Head of caudate nucleus (tissue), 42 donors: Measurements from ENCODE around the gene SERPINE1.

ENCODE experiments used
- DNase-seq, 42 donors: peaks; one replicate each; pipeline versions ENCODE4 v3.0.0 to v3.0.0-alpha.2; 2020 to 2021; ENCODE audit warnings: mixed read lengths in 7 of 42
- intact Hi-C: fragments of 100-400 bp; cut with DNase I; formaldehyde crosslinking; loops from one replicate; pipeline ENCODE4 v1.15.0; 2022

The SERPINE1 gene

GRCh38 chr7:101173752-101174244 lies 46.9 kb downstream of the SERPINE1 start:
- intact Hi-C loops: no loop called here
- DNase-seq: no peak

- DNase-seq: no peak
- intact Hi-C loops: no loop called here
These were observed 47.5 kb downstream of the SERPINE1 start for GRCh38 chr7:101174322-101174854.

GRCh38 chr7:101175664-101176063 lies 48.8 kb downstream of the SERPINE1 start:
- DNase-seq: no peak
- intact Hi-C loops: no loop called here

GRCh38 chr7:101177644-101178043 lies 50.7 kb downstream of the SERPINE1 start:
- DNase-seq: no peak
- intact Hi-C loops: no loop called here

GRCh38 chr7:101179117-101179516 lies 52.2 kb downstream of the SERPINE1 start:
- DNase-seq: no peak
- intact Hi-C loops: no loop called here

GRCh38 chr7:101179713-101180112 lies 52.8 kb downstream of the SERPINE1 start:
- DNase-seq: no peak
- intact Hi-C loops: no loop called here

- DNase-seq: no peak
- intact Hi-C loops: no loop called here
These were observed 53.3 kb downstream of the SERPINE1 start, which contains the start of gene NAT16 for GRCh38 chr7:101180130-101180755. Gene NAT16, minus strand, starts transcription at chr7:101180293. Its CDS starts 5,486 bp downstream, at chr7:101174807.

- intact Hi-C loops: no loop called here
- DNase-seq: peak in 13 of 42 donors; percentile 15 to 67 (median 45)
These were observed 58.4 kb downstream of the SERPINE1 start for GRCh38 chr7:101185258-101185839.

GRCh38 chr7:101186194-101186593 lies 59.3 kb downstream of the SERPINE1 start:
- no peak for DNase-seq
- intact Hi-C loops: no loop called here

- intact Hi-C loops: no loop called here
- no peak for DNase-seq
These were observed 60.0 kb downstream of the SERPINE1 start for GRCh38 chr7:101186844-101187428.
